Mesenchymal stem cell (in vitro differentiated cells and primary cell): ENCODE data around the gene PRPF18.

Experiments
- DNase-seq: peaks from one replicate; pipeline ENCODE4 v3.0.0-alpha.2; 2013
- H2AFZ ChIP-seq: one replicate; pipeline ENCODE4 v1.6.1; 2013; ENCODE audit warnings: low read depth, mild to moderate bottlenecking, control low read depth, inconsistent platforms, low read length, moderate library complexity
- H2AK5ac ChIP-seq: 2 replicates; pipeline ENCODE4 v1.6.1; 2013; ENCODE audit warnings: low read length, moderate library complexity, mild to moderate bottlenecking, inconsistent platforms; ENCODE audit not compliant: severe bottlenecking
- H2BK120ac ChIP-seq: one replicate; pipeline ENCODE4 v1.6.1; 2013; ENCODE audit warnings: low read depth, mild to moderate bottlenecking, inconsistent platforms, low read length, moderate library complexity
- H2BK12ac ChIP-seq, 2 experiments: one replicate each; pipeline ENCODE4 v1.6.1; 2013; ENCODE audit warnings: inconsistent platforms in 2 of 2, low read length in 2 of 2, mild to moderate bottlenecking in 2 of 2, moderate library complexity in 2 of 2, control low read depth in 1 of 2
- H2BK15ac ChIP-seq: one replicate; pipeline ENCODE4 v1.6.1; 2013; ENCODE audit warnings: mild to moderate bottlenecking, low read depth, inconsistent platforms; ENCODE audit not compliant: poor library complexity, severe bottlenecking
- H2BK5ac ChIP-seq: 2 replicates; pipeline ENCODE4 v1.6.1; 2013; ENCODE audit warnings: low read depth, mild to moderate bottlenecking, low read length, control low read depth, inconsistent platforms; ENCODE audit not compliant: poor library complexity, severe bottlenecking
- H3K14ac ChIP-seq, 2 experiments: one replicate each; pipeline ENCODE4 v1.6.1; 2013; ENCODE audit warnings: inconsistent platforms in 2 of 2, low read length in 2 of 2, control low read depth in 1 of 2, mild to moderate bottlenecking in 1 of 2, moderate library complexity in 1 of 2
- H3K18ac ChIP-seq, 2 experiments: one replicate each; pipeline ENCODE4 v1.6.1; 2013; ENCODE audit warnings: inconsistent platforms in 2 of 2, low read length in 2 of 2, control low read depth in 1 of 2, low read depth in 1 of 2, mild to moderate bottlenecking in 1 of 2
- H3K23ac ChIP-seq, 2 experiments: one replicate each; pipeline ENCODE4 v1.6.1; 2013; ENCODE audit warnings: inconsistent platforms in 2 of 2, low read length in 2 of 2, mild to moderate bottlenecking in 2 of 2, moderate library complexity in 2 of 2, control low read depth in 1 of 2
- H3K27ac ChIP-seq: 2 replicates; pipeline ENCODE4 v1.5.1; 2013; ENCODE audit warnings: mild to moderate bottlenecking, moderate library complexity, low read length, control low read depth, inconsistent platforms; ENCODE audit not compliant: poor library complexity, severe bottlenecking
- H3K27me3 ChIP-seq, 2 experiments: 2 replicates each; pipeline versions ENCODE4 v1.6.1 to v1.7.0; 2013; ENCODE audit warnings: low read length in 2 of 2, mild to moderate bottlenecking in 2 of 2, moderate library complexity in 2 of 2, control low read depth in 1 of 2, inconsistent platforms in 1 of 2; ENCODE audit not compliant: control insufficient read depth in 1 of 2, insufficient read depth in 1 of 2
- H3K36me3 ChIP-seq, 2 experiments: 2 replicates each; pipeline versions ENCODE4 v1.6.1 to v1.7.0; 2013; ENCODE audit warnings: low read length in 2 of 2, control low read depth in 1 of 2, inconsistent platforms in 1 of 2, low read depth in 1 of 2, mild to moderate bottlenecking in 1 of 2; ENCODE audit not compliant: insufficient read depth in 2 of 2, control insufficient read depth in 1 of 2
- H3K4ac ChIP-seq, 2 experiments: one replicate each; pipeline ENCODE4 v1.6.1; 2013; ENCODE audit warnings: inconsistent platforms in 2 of 2, low read length in 2 of 2, mild to moderate bottlenecking in 2 of 2, moderate library complexity in 2 of 2, control low read depth in 1 of 2, low read depth in 1 of 2
- H3K4me1 ChIP-seq: 2 replicates; pipeline ENCODE4 v1.6.1; 2013; ENCODE audit warnings: low read depth, low read length, control low read depth; ENCODE audit not compliant: control insufficient read depth, insufficient read depth
- H3K4me2 ChIP-seq: 2 replicates; pipeline ENCODE4 v1.6.1; 2013; ENCODE audit warnings: low read length, mild to moderate bottlenecking, inconsistent platforms; ENCODE audit not compliant: poor library complexity, severe bottlenecking
- H3K4me3 ChIP-seq, 2 experiments: 2 replicates each; pipeline versions ENCODE4 v1.5.1 to v1.7.0; 2013; ENCODE audit warnings: low read length in 2 of 2, mild to moderate bottlenecking in 2 of 2, control low read depth in 1 of 2, low read depth in 1 of 2; ENCODE audit not compliant: insufficient read depth in 1 of 2
- H3K79me1 ChIP-seq: replicated peaks from 2 replicates; pipeline ENCODE4 v1.6.1; 2013; ENCODE audit warnings: mild to moderate bottlenecking, control low read depth, low read length, inconsistent platforms; ENCODE audit not compliant: poor library complexity, severe bottlenecking
- H3K9ac ChIP-seq: 2 replicates; pipeline ENCODE4 v1.7.0; 2013; ENCODE audit warnings: mild to moderate bottlenecking, low read length, moderate library complexity
- H3K9me3 ChIP-seq: 2 replicates; pipeline ENCODE4 v1.7.0; 2013; ENCODE audit warnings: mild to moderate bottlenecking, low read length; ENCODE audit not compliant: control insufficient read depth
- H4K8ac ChIP-seq: one replicate; pipeline ENCODE4 v1.6.1; 2013; ENCODE audit warnings: inconsistent platforms, mild to moderate bottlenecking, low read length, moderate library complexity
- H4K91ac ChIP-seq: one replicate; pipeline ENCODE4 v1.6.1; 2013; ENCODE audit warnings: mild to moderate bottlenecking, low read length, inconsistent platforms
- WGBS: methylation state at CpG from one replicate; pipeline ENCODE4 v1.1.7; 2013; ENCODE audit warnings: mixed read lengths; 5-methylcytosine and 5-hydroxymethylcytosine counted together

PRPF18 gene

DNA sequence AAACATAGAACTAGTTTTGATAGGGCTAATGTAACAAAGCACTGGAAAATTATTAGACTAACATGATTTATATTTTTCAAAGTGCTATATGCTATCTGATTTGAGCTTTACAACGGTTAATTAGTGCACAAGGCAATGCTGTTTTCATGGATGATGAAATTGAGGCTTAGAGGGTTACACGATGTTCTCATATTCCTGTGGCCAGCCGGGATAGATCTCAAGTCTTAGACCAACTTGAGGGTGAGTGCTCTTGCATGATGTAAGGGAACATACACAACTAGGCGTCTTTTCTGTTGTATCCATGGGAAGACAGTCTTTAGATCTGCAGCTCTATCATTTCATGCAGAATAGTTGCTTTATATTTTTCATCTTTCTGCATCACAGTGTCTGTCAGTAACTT, 4.1 kb downstream of the PRPF18 start:
- no peak overlapping the region for H3K4ac ChIP-seq
- peaks cover 10% of the 10 kb centered on the region for H3K4me1 ChIP-seq
- H3K79me1 ChIP-seq: peaks cover 44% of the 10 kb centered on the region
- H2AFZ ChIP-seq: no peak overlapping the region
- H3K23ac ChIP-seq: no peak overlapping the region
- no peak overlapping the region for H3K4me3 ChIP-seq
- H2AK5ac ChIP-seq: no peak overlapping the region
- H3K14ac ChIP-seq: no peak overlapping the region
- H3K4me2 ChIP-seq: no peak overlapping the region
- H3K18ac ChIP-seq: no peak overlapping the region
- no peak overlapping the region for H2BK5ac ChIP-seq
- 95% methylated on average over 3 of the region's 4 CpGs for WGBS
- no peak overlapping the region for H2BK12ac ChIP-seq
- DNase-seq: no peak
- H3K27me3 ChIP-seq: no peaks in the 10 kb centered on the region
- no peaks in the 10 kb centered on the region for H3K9me3 ChIP-seq
- no peak overlapping the region for H2BK120ac ChIP-seq
- no peak overlapping the region for H4K91ac ChIP-seq
- H3K9ac ChIP-seq: no peak overlapping the region
- no peak overlapping the region for H4K8ac ChIP-seq
- H3K27ac ChIP-seq: no peak overlapping the region
- H2BK15ac ChIP-seq: no peak overlapping the region
- peaks cover 4 to 15% of the 10 kb centered on the region in 2 experiments for H3K36me3 ChIP-seq

DNA sequence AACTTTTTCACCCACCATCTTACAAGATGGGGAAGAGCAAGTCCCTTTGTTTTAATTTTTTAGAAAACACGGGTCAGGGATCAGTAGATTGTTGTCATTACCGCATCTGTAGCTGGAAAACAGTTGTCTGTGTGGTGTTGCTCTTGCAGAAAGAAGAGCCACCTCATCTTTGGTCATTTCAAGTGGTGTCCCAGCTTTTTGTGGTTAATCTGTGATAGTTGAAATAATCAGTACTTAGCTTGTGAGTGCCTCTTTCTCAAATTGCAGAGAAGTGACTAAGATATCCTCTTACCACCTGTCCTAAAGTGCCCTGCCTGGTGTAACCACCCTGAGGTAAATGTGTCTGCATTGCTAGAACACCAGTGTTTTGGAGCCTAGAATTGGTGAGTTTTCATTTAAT, 5.5 kb downstream of the PRPF18 start:
- WGBS: 100% methylated on average over 2 of the region's 2 CpGs
- DNase-seq: no peak

DNA sequence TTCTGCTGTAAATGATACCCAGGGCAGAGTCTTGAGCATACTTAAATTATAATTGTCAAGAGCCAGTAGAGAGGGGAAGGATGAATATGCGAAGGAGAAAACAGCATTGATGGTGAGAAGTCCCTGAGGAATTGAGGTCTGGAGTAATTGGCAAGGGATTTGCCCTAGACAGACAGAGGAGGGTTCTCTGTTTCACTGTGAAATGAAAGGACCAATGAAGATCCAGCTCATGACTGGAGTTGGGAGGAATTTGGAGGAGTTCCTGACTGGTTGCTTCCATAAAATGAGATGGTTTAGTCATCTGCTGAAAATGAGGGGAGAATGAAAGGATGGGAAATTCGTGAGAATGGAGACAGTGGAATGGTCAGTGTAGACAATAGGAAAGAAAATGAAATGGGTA, 6.8 kb downstream of the PRPF18 start:
- H3K4ac ChIP-seq: no peak overlapping the region
- no peak overlapping the region for H3K23ac ChIP-seq
- no peak overlapping the region for H3K18ac ChIP-seq
- no peak overlapping the region for H3K27ac ChIP-seq
- H3K79me1 ChIP-seq: peaks cover 39% of the 10 kb centered on the region
- no peaks in the 10 kb centered on the region for H3K27me3 ChIP-seq
- no peak overlapping the region for H3K9ac ChIP-seq
- H3K4me2 ChIP-seq: no peak overlapping the region
- 94% methylated on average over 2 of the region's 2 CpGs for WGBS
- no peak overlapping the region for H2AK5ac ChIP-seq
- no peak overlapping the region for H2AFZ ChIP-seq
- no peak overlapping the region for H2BK12ac ChIP-seq
- H2BK120ac ChIP-seq: no peak overlapping the region
- no peak overlapping the region for H3K4me3 ChIP-seq
- DNase-seq: no peak
- H4K91ac ChIP-seq: no peak overlapping the region
- H2BK15ac ChIP-seq: no peak overlapping the region
- no peaks in the 10 kb centered on the region for H3K4me1 ChIP-seq
- H4K8ac ChIP-seq: no peak overlapping the region
- H3K9me3 ChIP-seq: no peaks in the 10 kb centered on the region
- no peak overlapping the region for H3K14ac ChIP-seq
- no peak overlapping the region for H2BK5ac ChIP-seq
- peaks cover 4 to 15% of the 10 kb centered on the region in 2 experiments for H3K36me3 ChIP-seq

More for the DNA sequence above, 5.5 kb downstream of the PRPF18 start:
- Histone ChIP-seq H3K14ac (no peak overlapping the region), H3K9ac (no peak overlapping the region), H3K27me3 (no peaks in the 10 kb centered on the region), H3K9me3 (no peaks in the 10 kb centered on the region), H3K18ac (no peak overlapping the region), H3K36me3 (peaks cover 4 to 15% of the 10 kb centered on the region in 2 experiments), H2BK12ac (no peak overlapping the region), H3K4me2 (no peak overlapping the region), H3K23ac (no peak overlapping the region), H4K91ac (no peak overlapping the region), H2BK5ac (no peak overlapping the region), H3K4me1 (peaks cover 10% of the 10 kb centered on the region), H2BK120ac (no peak overlapping the region), H2AFZ (no peak overlapping the region), H3K79me1 (peaks cover 45% of the 10 kb centered on the region), H2BK15ac (no peak overlapping the region), H4K8ac (no peak overlapping the region), H3K4ac (no peak overlapping the region), H2AK5ac (no peak overlapping the region), H3K4me3 (no peak overlapping the region), H3K27ac (no peak overlapping the region)

DNA sequence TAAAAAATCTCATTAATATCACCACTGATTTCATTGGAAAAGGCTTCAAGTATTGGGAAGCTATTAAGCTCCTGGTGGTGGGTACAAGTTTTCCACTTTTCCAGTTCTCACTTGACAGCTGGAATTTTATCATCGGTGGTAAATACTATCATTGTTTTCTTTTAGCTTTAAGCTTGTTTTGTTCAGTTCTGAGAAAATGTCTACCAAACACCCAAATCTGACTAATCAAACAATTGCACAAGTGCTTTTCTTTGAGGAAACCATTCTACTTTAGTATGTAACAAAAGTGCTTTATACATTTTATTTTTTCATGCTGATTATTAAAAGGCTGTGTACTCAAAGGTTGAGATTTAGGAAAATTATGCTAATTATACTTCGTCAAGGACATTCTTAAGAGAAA, 7.9 kb downstream of the PRPF18 start:
- no peaks in the 10 kb centered on the region for H3K4me1 ChIP-seq
- H4K8ac ChIP-seq: no peak overlapping the region
- no peak overlapping the region for H3K9ac ChIP-seq
- peaks cover 4 to 20% of the 10 kb centered on the region in 2 experiments for H3K36me3 ChIP-seq
- no peak for DNase-seq
- no peak overlapping the region for H2BK5ac ChIP-seq
- H3K14ac ChIP-seq: no peak overlapping the region
- H3K23ac ChIP-seq: no peak overlapping the region
- no peak overlapping the region for H3K4ac ChIP-seq
- no peak overlapping the region for H3K18ac ChIP-seq
- H3K4me2 ChIP-seq: no peak overlapping the region
- H4K91ac ChIP-seq: no peak overlapping the region
- no peak overlapping the region for H3K27ac ChIP-seq
- no peak overlapping the region for H3K4me3 ChIP-seq
- H2AFZ ChIP-seq: no peak overlapping the region
- peaks cover 37% of the 10 kb centered on the region for H3K79me1 ChIP-seq
- no peak overlapping the region for H2BK120ac ChIP-seq
- no peak overlapping the region for H2BK12ac ChIP-seq
- H2BK15ac ChIP-seq: no peak overlapping the region
- H3K27me3 ChIP-seq: no peaks in the 10 kb centered on the region
- H2AK5ac ChIP-seq: no peak overlapping the region
- no peaks in the 10 kb centered on the region for H3K9me3 ChIP-seq
- no CpG with 5 or more reads among the region's 2 CpGs for WGBS
